ENCODE data around the gene FAM222B.
"Not testable (repeated sequence)": the region's sequence is repeated elsewhere in the genome, so short reads cannot be mapped to it uniquely, and the experiment has no call there.

FAM222B gene

GRCh38 chr17:28811651-28812090 is 30.9 kb downstream of the FAM222B start:
- Histone ChIP-seq H3K36me3 (ENCODE audit: insufficient read depth, low read length) (no peaks in the 10 kb centered on the region), H3K27me3 (ENCODE audit: insufficient read depth, low read length) (no peaks in the 10 kb centered on the region), H3K9me3 (ENCODE audit: low read length) (no peaks in the 10 kb centered on the region), H3K4me3 (ENCODE audit: low read length) (peak overlapping the region; percentile 59), H2AFZ (ENCODE audit: low read depth, low read length) (peak overlapping the region; percentile 49), H3K4me1 (ENCODE audit: insufficient read depth, low read length) (peaks cover 27% of the 10 kb centered on the region)

DNA sequence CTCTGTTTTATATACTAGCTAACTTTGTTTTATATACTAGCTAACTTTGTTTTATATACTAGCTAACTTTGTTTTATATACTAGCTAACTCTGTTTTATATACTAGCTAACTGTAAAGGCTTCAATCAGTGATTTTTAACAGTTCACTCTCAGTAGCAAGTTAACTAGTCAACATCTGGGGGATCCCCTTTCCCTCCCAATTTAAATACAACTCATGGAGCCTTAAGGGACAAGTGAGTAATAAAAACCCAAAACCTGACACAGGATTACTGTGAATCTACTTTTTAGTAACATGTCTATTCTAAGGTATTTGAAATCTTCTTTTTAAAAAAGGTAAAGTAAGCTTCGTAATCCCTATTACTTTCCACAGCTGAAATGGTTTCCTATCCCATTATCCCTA is 32.2 kb downstream of the FAM222B start:
- Histone ChIP-seq H3K36me3 (ENCODE audit: insufficient read depth, low read length) (peaks cover 7% of the 10 kb centered on the region), H3K4me3 (ENCODE audit: low read length) (no peak overlapping the region), H2AFZ (ENCODE audit: low read depth, low read length) (no peak overlapping the region), H3K27me3 (ENCODE audit: insufficient read depth, low read length) (no peaks in the 10 kb centered on the region), H3K4me1 (ENCODE audit: insufficient read depth, low read length) (peaks cover 27% of the 10 kb centered on the region), H3K9me3 (ENCODE audit: low read length) (no peaks in the 10 kb centered on the region)

- no peak overlapping the region for H3K4me3 ChIP-seq (ENCODE audit: low read length)
- no peaks in the 10 kb centered on the region for H3K27me3 ChIP-seq (ENCODE audit: insufficient read depth, low read length)
- H2AFZ ChIP-seq (ENCODE audit: low read depth, low read length): no peak overlapping the region
- H3K9me3 ChIP-seq (ENCODE audit: low read length): no peaks in the 10 kb centered on the region
- peaks cover 25% of the 10 kb centered on the region for H3K4me1 ChIP-seq (ENCODE audit: insufficient read depth, low read length)
- peaks cover 17% of the 10 kb centered on the region for H3K36me3 ChIP-seq (ENCODE audit: insufficient read depth, low read length)
These were observed 34.5 kb downstream of the FAM222B start for GRCh38 chr17:28807925-28808634.

DNA sequence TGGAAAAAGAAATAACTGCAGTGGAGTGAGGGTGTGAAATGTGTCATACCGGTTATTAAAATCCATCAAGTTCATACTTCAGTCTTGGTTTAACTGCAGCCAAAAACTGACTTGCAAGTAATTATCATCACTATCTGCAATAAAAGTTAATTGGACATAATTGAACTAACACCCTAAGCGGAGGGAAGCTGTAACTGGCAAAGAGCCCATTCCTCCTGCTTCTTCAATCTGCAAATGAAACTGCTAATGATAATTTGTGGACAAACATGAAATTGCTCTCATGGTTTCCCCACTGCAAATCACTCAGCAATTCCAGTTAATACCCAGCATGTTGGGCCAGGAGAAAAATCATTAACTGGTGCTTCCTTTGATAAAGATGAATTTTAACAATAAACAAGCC is 46.5 kb downstream of the FAM222B start:
- no peaks in the 10 kb centered on the region for H3K9me3 ChIP-seq (ENCODE audit: low read length)
- H3K4me3 ChIP-seq (ENCODE audit: low read length): no peak overlapping the region
- H2AFZ ChIP-seq (ENCODE audit: low read depth, low read length): no peak overlapping the region
- H3K36me3 ChIP-seq (ENCODE audit: insufficient read depth, low read length): peaks cover 2% of the 10 kb centered on the region
- no peaks in the 10 kb centered on the region for H3K27me3 ChIP-seq (ENCODE audit: insufficient read depth, low read length)
- H3K4me1 ChIP-seq (ENCODE audit: insufficient read depth, low read length): no peaks in the 10 kb centered on the region

DNA sequence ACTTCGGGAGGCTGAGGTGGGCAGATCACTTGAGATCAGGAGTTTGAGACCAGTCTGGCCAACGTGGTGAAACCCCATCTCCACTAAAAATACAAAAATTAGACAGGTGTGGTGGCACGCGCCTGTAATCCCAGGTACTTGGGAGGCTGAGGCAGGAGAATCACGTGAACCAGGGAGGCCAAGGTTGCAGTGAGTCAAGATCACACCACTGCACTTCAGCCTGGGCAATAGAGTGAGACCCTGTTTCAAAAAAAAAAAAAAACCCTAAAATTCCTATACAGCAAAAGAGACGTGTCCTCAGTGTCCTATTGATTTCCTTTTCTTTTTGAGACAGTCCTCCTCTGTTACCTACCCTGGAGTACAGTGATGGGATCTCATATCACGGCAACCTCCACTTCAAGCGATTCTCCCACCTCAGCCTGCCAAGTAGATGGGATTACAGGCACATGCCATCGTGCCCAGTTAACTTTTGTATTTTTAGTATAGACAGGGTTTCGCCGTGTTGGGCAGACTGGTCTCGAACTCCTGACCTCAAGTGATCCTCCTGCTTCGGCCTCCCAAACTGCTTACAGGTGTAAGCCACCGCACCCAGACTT is 47.6 kb downstream of the FAM222B start:
- not testable (repeated sequence) for H2AFZ ChIP-seq (ENCODE audit: low read depth, low read length); H3K27me3 ChIP-seq (ENCODE audit: insufficient read depth, low read length); H3K9me3 ChIP-seq (ENCODE audit: low read length); H3K36me3 ChIP-seq (ENCODE audit: insufficient read depth, low read length); H3K4me3 ChIP-seq (ENCODE audit: low read length); H3K4me1 ChIP-seq (ENCODE audit: insufficient read depth, low read length)

DNA sequence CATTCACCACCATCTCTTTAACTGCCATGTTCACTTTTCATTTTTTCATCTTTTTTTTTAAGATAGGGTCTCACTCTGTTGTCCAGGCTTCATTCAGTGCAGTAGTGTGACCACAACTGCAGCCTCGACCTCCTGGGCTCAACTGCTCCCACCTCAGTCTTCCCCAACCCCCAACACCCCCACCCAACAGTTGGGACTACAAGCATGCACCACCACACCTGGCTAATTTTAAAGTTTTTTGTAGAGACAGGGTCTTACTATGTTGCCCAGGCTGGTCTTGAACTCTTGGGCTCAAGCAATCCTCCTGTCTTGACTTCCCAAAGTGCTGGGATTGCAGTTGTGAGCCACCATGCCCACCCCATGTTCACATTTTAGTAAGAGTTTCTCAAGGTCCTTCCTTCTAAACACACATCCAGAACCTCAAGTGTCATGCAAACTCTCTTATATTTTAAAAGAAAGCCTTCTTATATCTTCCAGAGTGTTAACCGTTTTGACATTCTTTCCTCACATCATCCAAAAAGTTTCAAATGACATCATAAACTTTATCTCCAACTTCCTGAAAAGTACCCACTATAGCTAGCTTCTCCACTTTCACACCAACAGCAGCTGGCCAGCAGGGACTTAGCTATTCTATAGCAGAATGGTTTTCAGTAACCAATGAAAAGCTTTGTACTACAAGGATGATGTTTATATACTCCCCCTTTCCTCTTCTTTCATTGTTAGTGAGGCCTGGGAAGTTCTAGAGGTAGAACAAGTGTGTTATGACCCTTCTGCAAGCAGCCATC is 49.5 kb downstream of the FAM222B start:
- Histone ChIP-seq H2AFZ (ENCODE audit: low read depth, low read length) (no peak overlapping the region), H3K4me1 (ENCODE audit: insufficient read depth, low read length) (no peaks in the 10 kb centered on the region), H3K9me3 (ENCODE audit: low read length) (no peaks in the 10 kb centered on the region), H3K36me3 (ENCODE audit: insufficient read depth, low read length) (peaks cover 3% of the 10 kb centered on the region), H3K27me3 (ENCODE audit: insufficient read depth, low read length) (no peaks in the 10 kb centered on the region), H3K4me3 (ENCODE audit: low read length) (no peak overlapping the region)

- H2AFZ ChIP-seq (ENCODE audit: low read depth, low read length): no peak overlapping the region
- peaks cover 3% of the 10 kb centered on the region for H3K36me3 ChIP-seq (ENCODE audit: insufficient read depth, low read length)
- H3K9me3 ChIP-seq (ENCODE audit: low read length): no peaks in the 10 kb centered on the region
- H3K27me3 ChIP-seq (ENCODE audit: insufficient read depth, low read length): no peaks in the 10 kb centered on the region
- H3K4me3 ChIP-seq (ENCODE audit: low read length): no peak overlapping the region
- H3K4me1 ChIP-seq (ENCODE audit: insufficient read depth, low read length): no peaks in the 10 kb centered on the region
These were observed 54.5 kb downstream of the FAM222B start for GRCh38 chr17:28788100-28788499.

- Histone ChIP-seq H3K9me3 (ENCODE audit: low read length) (peaks cover 2% of the 10 kb centered on the region), H2AFZ (ENCODE audit: low read depth, low read length) (no peak overlapping the region), H3K4me1 (ENCODE audit: insufficient read depth, low read length) (no peaks in the 10 kb centered on the region), H3K36me3 (ENCODE audit: insufficient read depth, low read length) (no peaks in the 10 kb centered on the region), H3K4me3 (ENCODE audit: low read length) (no peak overlapping the region), H3K27me3 (ENCODE audit: insufficient read depth, low read length) (no peaks in the 10 kb centered on the region)
These were observed 59.4 kb downstream of the FAM222B start for GRCh38 chr17:28783161-28783560.

DNA sequence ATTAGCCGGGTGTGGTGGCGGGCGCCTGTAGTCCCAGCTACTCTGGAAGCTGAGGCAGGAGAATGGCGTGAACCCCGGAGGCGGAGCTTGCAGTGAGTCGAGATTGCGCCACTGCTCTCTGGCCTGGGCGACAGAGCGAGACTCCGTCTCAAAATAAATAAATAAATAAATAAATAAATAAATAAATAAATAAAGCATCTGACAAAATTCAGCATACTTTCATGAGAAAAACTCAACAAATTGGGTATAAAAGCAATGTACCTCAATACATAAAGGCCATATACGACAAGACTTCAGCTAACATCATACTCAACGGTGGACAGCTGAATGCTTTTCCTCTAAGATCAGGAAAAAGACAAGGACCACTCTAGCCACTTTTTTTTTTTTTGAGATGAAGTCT is 63.0 kb downstream of the FAM222B start:
- not testable (repeated sequence) for H3K27me3 ChIP-seq (ENCODE audit: insufficient read depth, low read length); H3K4me1 ChIP-seq (ENCODE audit: insufficient read depth, low read length); H2AFZ ChIP-seq (ENCODE audit: low read depth, low read length); H3K9me3 ChIP-seq (ENCODE audit: low read length); H3K4me3 ChIP-seq (ENCODE audit: low read length); H3K36me3 ChIP-seq (ENCODE audit: insufficient read depth, low read length)

GRCh38 chr17:28777178-28777577 is 65.4 kb downstream of the FAM222B start:
- H3K9me3 ChIP-seq (ENCODE audit: low read length): peaks cover 2% of the 10 kb centered on the region

DNA sequence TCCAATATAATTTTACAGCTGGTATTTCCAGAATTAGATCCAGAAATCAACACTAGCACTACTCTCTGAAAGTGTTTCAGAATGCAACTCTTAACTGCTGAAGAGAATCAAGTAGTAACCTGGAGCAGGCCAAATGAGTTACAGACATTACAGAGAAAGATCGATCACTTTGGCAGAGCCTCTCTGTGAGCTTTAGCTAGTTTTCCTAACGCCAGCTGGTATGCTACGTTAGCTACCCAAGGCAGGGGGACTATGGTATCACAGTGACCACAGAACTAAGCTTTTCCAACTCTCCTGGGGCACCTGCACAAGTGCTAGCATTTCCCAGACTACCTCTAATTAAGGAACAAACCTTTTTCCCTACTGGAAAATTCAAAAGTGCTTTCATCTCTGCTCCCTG is 68.4 kb downstream of the FAM222B start:
- Histone ChIP-seq H3K27me3 (ENCODE audit: insufficient read depth, low read length) (no peaks in the 10 kb centered on the region), H3K4me3 (ENCODE audit: low read length) (no peak overlapping the region), H3K9me3 (ENCODE audit: low read length) (no peaks in the 10 kb centered on the region), H3K4me1 (ENCODE audit: insufficient read depth, low read length) (peaks cover 3% of the 10 kb centered on the region), H3K36me3 (ENCODE audit: insufficient read depth, low read length) (no peaks in the 10 kb centered on the region), H2AFZ (ENCODE audit: low read depth, low read length) (no peak overlapping the region)

More at GRCh38 chr17:28777178-28777577, 65.4 kb downstream of the FAM222B start:
- no peaks in the 10 kb centered on the region for H3K36me3 ChIP-seq (ENCODE audit: insufficient read depth, low read length)
- peaks cover 3% of the 10 kb centered on the region for H3K4me1 ChIP-seq (ENCODE audit: insufficient read depth, low read length)
- H2AFZ ChIP-seq (ENCODE audit: low read depth, low read length): no peak overlapping the region
- no peak overlapping the region for H3K4me3 ChIP-seq (ENCODE audit: low read length)
- H3K27me3 ChIP-seq (ENCODE audit: insufficient read depth, low read length): no peaks in the 10 kb centered on the region

- H3K27me3 ChIP-seq (ENCODE audit: insufficient read depth, low read length): no peaks in the 10 kb centered on the region
- no peaks in the 10 kb centered on the region for H3K9me3 ChIP-seq (ENCODE audit: low read length)
- no peak overlapping the region for H3K4me3 ChIP-seq (ENCODE audit: low read length)
- H3K4me1 ChIP-seq (ENCODE audit: insufficient read depth, low read length): peaks cover 3% of the 10 kb centered on the region
- no peaks in the 10 kb centered on the region for H3K36me3 ChIP-seq (ENCODE audit: insufficient read depth, low read length)
- no peak overlapping the region for H2AFZ ChIP-seq (ENCODE audit: low read depth, low read length)
These were observed 68.9 kb downstream of the FAM222B start for GRCh38 chr17:28773736-28774135.

DNA sequence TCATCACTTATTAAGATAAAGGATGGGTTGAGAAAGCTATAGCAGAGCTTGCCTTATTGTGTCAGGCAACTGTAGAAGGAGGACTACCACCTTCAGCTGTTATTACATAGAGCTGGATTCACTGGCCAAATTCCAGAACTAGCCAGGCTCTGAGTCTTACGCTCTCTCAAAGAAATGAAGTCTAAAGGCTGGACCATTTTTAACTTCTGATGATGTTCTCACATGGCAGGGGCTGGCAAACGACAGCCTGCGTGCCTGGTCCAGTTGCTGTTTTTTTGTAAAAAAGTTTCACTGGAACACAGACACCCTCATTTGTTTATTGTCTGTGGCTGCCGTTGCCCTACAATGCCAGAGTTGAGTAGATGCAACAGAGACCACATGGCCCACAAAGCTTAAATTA is 77.6 kb downstream of the FAM222B start:
- H3K9me3 ChIP-seq (ENCODE audit: low read length): no peaks in the 10 kb centered on the region
- no peak overlapping the region for H2AFZ ChIP-seq (ENCODE audit: low read depth, low read length)

More for the DNA sequence above, 77.6 kb downstream of the FAM222B start:
- no peak overlapping the region for H3K4me3 ChIP-seq (ENCODE audit: low read length)
- no peaks in the 10 kb centered on the region for H3K27me3 ChIP-seq (ENCODE audit: insufficient read depth, low read length)
- peaks cover 25% of the 10 kb centered on the region for H3K36me3 ChIP-seq (ENCODE audit: insufficient read depth, low read length)
- peaks cover 10% of the 10 kb centered on the region for H3K4me1 ChIP-seq (ENCODE audit: insufficient read depth, low read length)
